Measurements from ENCODE around the gene PLCB4. TPM values are rescaled to one million over a fixed set of nuclear protein-coding genes. Genes with fewer than 3 reads are reported as not detected.

PLCB4 gene
- total and polyA plus RNA-seq, 7 donors = 0.90 to 6.7 (median 2.1) TPM

- H3K27ac ChIP-seq = no peak overlapping the region
- no peak for TF ChIP-seq CTCF (IDR thresholded peaks at IDR 0.05)
- DNase-seq (no peak), ATAC-seq (no peak)
- no peaks in the 10 kb centered on the region for H3K9me3 ChIP-seq
- no peaks in the 10 kb centered on the region for H3K4me1 ChIP-seq
- peaks cover 0 to 2% (median 0%) of the 10 kb centered on the region in 3 donors for H3K27me3 ChIP-seq (ENCODE audit: insufficient read depth in 3 of 3, low read length in 2 of 3)
- intact Hi-C loops (cut with DNase I) = no loop called here
- no peak overlapping the region for H3K4me3 ChIP-seq
- 45 to 51% (median 49%) methylated on average over 4 of the region's 4 CpGs for WGBS, 3 donors
- no peaks in the 10 kb centered on the region for H3K36me3 ChIP-seq (ENCODE audit: insufficient read depth in 1 of 2, low read depth in 1 of 2)
Observed at GRCh38 chr20:9492067-9492466, 423.2 kb downstream of the PLCB4 start.

GRCh38 chr20:9493803-9494202 lies 424.9 kb downstream of the PLCB4 start:
- no peak overlapping the region for H3K4me3 ChIP-seq
- TF ChIP-seq CTCF (IDR thresholded peaks at IDR 0.05) = no peak
- H3K36me3 ChIP-seq (ENCODE audit: insufficient read depth in 1 of 2, low read depth in 1 of 2) = no peaks in the 10 kb centered on the region
- 66% methylated on average over 2 of the region's 2 CpGs for WGBS, 3 donors
- H3K4me1 ChIP-seq = no peaks in the 10 kb centered on the region
- intact Hi-C loops (cut with DNase I) = no loop called here
- H3K9me3 ChIP-seq = no peaks in the 10 kb centered on the region
- H3K27ac ChIP-seq = no peak overlapping the region
- H3K27me3 ChIP-seq (ENCODE audit: insufficient read depth in 3 of 3, low read length in 2 of 3) = peaks cover 0 to 2% (median 0%) of the 10 kb centered on the region in 3 donors
- DNase-seq (no peak), ATAC-seq (no peak)

- Histone ChIP-seq H3K4me1 (no peaks in the 10 kb centered on the region), H3K27me3 (ENCODE audit: insufficient read depth in 3 of 3, low read length in 2 of 3) (peaks cover 0 to 2% (median 0%) of the 10 kb centered on the region in 3 donors), H3K9me3 (no peaks in the 10 kb centered on the region), H3K4me3 (no peak overlapping the region), H3K27ac (no peak overlapping the region), H3K36me3 (ENCODE audit: insufficient read depth in 1 of 2, low read depth in 1 of 2) (no peaks in the 10 kb centered on the region)
- intact Hi-C loops (cut with DNase I) = no loop called here
- no peak for TF ChIP-seq CTCF (IDR thresholded peaks at IDR 0.05)
- ATAC-seq = no peak
- DNase-seq = no peak
- WGBS, 3 donors = 41 to 50% (median 45%) methylated on average over 2 of the region's 2 CpGs
Observed at GRCh38 chr20:9495701-9496100, 426.8 kb downstream of the PLCB4 start.

- Histone ChIP-seq H3K9me3 (no peaks in the 10 kb centered on the region), H3K27ac (no peak overlapping the region), H3K36me3 (ENCODE audit: insufficient read depth in 1 of 2, low read depth in 1 of 2) (no peaks in the 10 kb centered on the region), H3K27me3 (ENCODE audit: insufficient read depth in 3 of 3, low read length in 2 of 3) (peaks cover 0 to 2% (median 0%) of the 10 kb centered on the region in 3 donors), H3K4me1 (no peaks in the 10 kb centered on the region), H3K4me3 (no peak overlapping the region)
- intact Hi-C loops (cut with DNase I) = no loop called here
- DNase-seq (no peak), ATAC-seq (no peak)
- no peak for TF ChIP-seq CTCF (IDR thresholded peaks at IDR 0.05)
- WGBS, 3 donors = 86 to 90% (median 89%) methylated on average over 3 of the region's 3 CpGs
Observed at GRCh38 chr20:9496155-9496554, 427.3 kb downstream of the PLCB4 start.

- TF ChIP-seq CTCF (IDR thresholded peaks at IDR 0.05) = no peak
- Histone ChIP-seq H3K4me3 (no peak overlapping the region), H3K4me1 (no peaks in the 10 kb centered on the region), H3K27me3 (ENCODE audit: insufficient read depth in 3 of 3, low read length in 2 of 3) (peaks cover 0 to 2% (median 0%) of the 10 kb centered on the region in 3 donors), H3K27ac (no peak overlapping the region), H3K36me3 (ENCODE audit: insufficient read depth in 1 of 2, low read depth in 1 of 2) (no peaks in the 10 kb centered on the region), H3K9me3 (no peaks in the 10 kb centered on the region)
- WGBS, 3 donors = 81 to 90% (median 84%) methylated on average over 4 of the region's 4 CpGs
- ATAC-seq (no peak), DNase-seq (no peak)
- intact Hi-C loops (cut with DNase I) = no loop called here
Observed at GRCh38 chr20:9498322-9498721, 429.4 kb downstream of the PLCB4 start.

Measured in psoas muscle (tissue), 8 donors.